CD14-positive monocyte (primary cell): Measurements from ENCODE around the gene KBTBD12. TPM values are rescaled to one million over a fixed set of nuclear protein-coding genes. Genes with fewer than 3 reads are reported as not detected.

ENCODE experiments used
- DNase-seq, 3 donors: peaks; one replicate each; pipeline ENCODE4 v3.0.0-alpha.2; 2011 to 2022
- H2AFZ ChIP-seq: 2 replicates; pipeline ENCODE4 v1.6.0; 2012; ENCODE audit warnings: mild to moderate bottlenecking, low read depth, low read length, inconsistent platforms; ENCODE audit not compliant: insufficient read depth, poor library complexity, severe bottlenecking
- H3K27ac ChIP-seq, 2 donors: 1 replicate in 1 of 2; 2 replicates in 1 of 2; pipeline ENCODE4 v1.5.1; 2012 to 2013; ENCODE audit warnings: low read length in 2 of 2, control low read depth in 1 of 2, inconsistent platforms in 1 of 2, low read depth in 1 of 2, mild to moderate bottlenecking in 1 of 2
- H3K27me3 ChIP-seq, 2 donors: one replicate each; pipeline versions ENCODE4 v1.6.0 to v1.6.1; 2011 to 2013; ENCODE audit warnings: low read length in 2 of 2; ENCODE audit not compliant: control insufficient read depth in 2 of 2, insufficient read depth in 2 of 2
- H3K36me3 ChIP-seq, 2 donors: replicated peaks in 1 of 2; 1 replicate in 1 of 2; 2 replicates in 1 of 2; pipeline versions ENCODE4 v1.5.1 to v1.6.1; 2012 to 2013; ENCODE audit warnings: low read length in 2 of 2, control low read depth in 1 of 2, inconsistent platforms in 1 of 2, mild to moderate bottlenecking in 1 of 2; ENCODE audit not compliant: insufficient read depth in 2 of 2, control insufficient read depth in 1 of 2
- H3K4me1 ChIP-seq, 2 donors: 1 replicate in 1 of 2; 2 replicates in 1 of 2; pipeline versions ENCODE4 v1.5.1 to v1.6.1; 2012 to 2013; ENCODE audit warnings: low read length in 2 of 2, control low read depth in 1 of 2, inconsistent platforms in 1 of 2, mild to moderate bottlenecking in 1 of 2, moderate library complexity in 1 of 2; ENCODE audit not compliant: insufficient read depth in 2 of 2, control insufficient read depth in 1 of 2
- H3K4me2 ChIP-seq: replicated peaks from 2 replicates; pipeline ENCODE3; 2012; ENCODE audit warnings: low read length, moderate library complexity, mild to moderate bottlenecking; ENCODE audit not compliant: poor library complexity, severe bottlenecking; ENCODE audit errors: extremely low read depth
- H3K4me3 ChIP-seq, 3 experiments: fragments of 200-600 bp in 1 of 3; sonication (generic) in 1 of 3; replicated peaks in 1 of 3; 1 replicate in 2 of 3; 2 replicates in 1 of 3; pipeline ENCODE4 v1.5.1; 2011 to 2013; ENCODE audit warnings: low read length in 3 of 3, mild to moderate bottlenecking in 3 of 3, control low read depth in 2 of 3, low read depth in 2 of 3, inconsistent platforms in 1 of 3, moderate library complexity in 1 of 3
- H3K79me2 ChIP-seq: 2 replicates; pipeline ENCODE4 v1.6.0; 2012; ENCODE audit warnings: mild to moderate bottlenecking, control low read depth, inconsistent platforms, low read length, moderate library complexity; ENCODE audit not compliant: insufficient read depth
- H3K9ac ChIP-seq: 2 replicates; pipeline ENCODE4 v1.6.0; 2017; ENCODE audit warnings: low read length, mild to moderate bottlenecking; ENCODE audit not compliant: insufficient read depth, poor library complexity, severe bottlenecking
- H3K9me3 ChIP-seq, 2 donors: replicated peaks in 1 of 2; 1 replicate in 1 of 2; 2 replicates in 1 of 2; pipeline versions ENCODE4 v1.5.1 to v1.6.1; 2012 to 2013; ENCODE audit warnings: low read length in 2 of 2, control low read depth in 1 of 2; ENCODE audit not compliant: control insufficient read depth in 1 of 2, insufficient read depth in 1 of 2
- H4K20me1 ChIP-seq: 2 replicates; pipeline ENCODE4 v1.6.0; 2012; ENCODE audit warnings: mild to moderate bottlenecking, low read length, control low read depth, moderate library complexity; ENCODE audit not compliant: insufficient read depth
- H3K27ac Mint-ChIP-seq, 7 donors: one replicate each; pipeline ENCODE4 v1.8.0; 2020; ENCODE audit warnings: mild to moderate bottlenecking in 7 of 7, mixed read lengths in 7 of 7, moderate library complexity in 6 of 7, inconsistent platforms in 2 of 7
- H3K27me3 Mint-ChIP-seq, 3 donors: one replicate each; pipeline ENCODE4 v1.8.0; 2021 to 2022; ENCODE audit warnings: low read depth in 3 of 3, mild to moderate bottlenecking in 3 of 3, mixed read lengths in 3 of 3, moderate library complexity in 3 of 3, inconsistent platforms in 1 of 3
- H3K36me3 Mint-ChIP-seq, 2 donors: one replicate each; pipeline ENCODE4 v1.8.0; 2020; ENCODE audit warnings: mixed read lengths in 2 of 2, inconsistent platforms in 1 of 2, mild to moderate bottlenecking in 1 of 2
- H3K4me1 Mint-ChIP-seq: one replicate; pipeline ENCODE4 v1.8.0; 2020; ENCODE audit warnings: mild to moderate bottlenecking, mixed read lengths
- H3K4me3 Mint-ChIP-seq, 2 donors: one replicate each; pipeline ENCODE4 v1.8.0; 2020; ENCODE audit warnings: mild to moderate bottlenecking in 2 of 2, mixed read lengths in 2 of 2, moderate library complexity in 1 of 2
- H3K9me3 Mint-ChIP-seq, 7 donors: one replicate each; pipeline ENCODE4 v1.8.0; 2020 to 2022; ENCODE audit warnings: mixed read lengths in 7 of 7, mild to moderate bottlenecking in 6 of 7, moderate library complexity in 6 of 7, inconsistent platforms in 2 of 7
- WGBS: methylation state at CpG from one replicate; pipeline ENCODE4 v1.1.5; 2013; ENCODE audit warnings: missing lambda C conversion rate; ENCODE audit not compliant: insufficient coverage; 5-methylcytosine and 5-hydroxymethylcytosine counted together
- intact Hi-C, 2 donors: fragments of 100-400 bp; cut with micrococcal nuclease; formaldehyde crosslinking; loops; one replicate each; pipeline versions ENCODE4 v1.15.0 to v1.15.1; 2023
- polyA plus RNA-seq, 3 donors: library from polyadenylated mRNA; depleted of rRNA in 1 of 3; unstranded in 2 of 3; stranded (reverse) in 1 of 3; fragments of 300-500 nt in 2 of 3; fragments of >200 nt in 1 of 3; fragmentation: Illumina TruSeq in 2 of 3; gene quantifications; 1 replicate in 2 of 3; 2 replicates in 1 of 3; pipeline ENCODE4 v1.2.3, GENCODE V29; 2012 to 2021
- TF ChIP-seq, protein P1 (sequence below): fragments of 200-600 bp; IDR thresholded peaks from one replicate; pipeline ENCODE4 v1.8.0; 2022; ENCODE audit warnings: antibody characterized with exemption, mild to moderate bottlenecking

Gene KBTBD12
- polyA plus RNA-seq, 3 donors = not detected

DNA sequence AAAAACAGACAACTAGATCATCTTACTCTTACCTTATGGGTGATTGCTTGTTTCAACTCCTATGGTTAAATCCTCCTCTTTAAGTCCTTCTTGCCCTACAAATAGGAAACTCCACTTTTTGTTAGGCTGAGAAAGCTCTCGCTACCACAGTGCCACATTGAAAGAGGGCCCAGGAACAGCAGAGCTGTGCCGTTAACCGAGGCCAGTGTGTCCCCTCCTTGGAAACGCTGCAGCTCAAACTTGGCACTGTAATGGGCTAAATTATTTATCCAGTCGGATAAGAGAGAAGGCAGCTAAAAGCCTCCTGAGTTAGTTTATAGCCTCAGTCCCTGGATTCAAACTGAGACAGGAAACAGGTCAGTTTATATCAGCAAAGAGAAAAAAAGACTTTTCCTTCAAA is 46.1 kb downstream of the KBTBD12 start:
- H3K4me1 Mint-ChIP-seq = no peaks in the 10 kb centered on the region

DNA sequence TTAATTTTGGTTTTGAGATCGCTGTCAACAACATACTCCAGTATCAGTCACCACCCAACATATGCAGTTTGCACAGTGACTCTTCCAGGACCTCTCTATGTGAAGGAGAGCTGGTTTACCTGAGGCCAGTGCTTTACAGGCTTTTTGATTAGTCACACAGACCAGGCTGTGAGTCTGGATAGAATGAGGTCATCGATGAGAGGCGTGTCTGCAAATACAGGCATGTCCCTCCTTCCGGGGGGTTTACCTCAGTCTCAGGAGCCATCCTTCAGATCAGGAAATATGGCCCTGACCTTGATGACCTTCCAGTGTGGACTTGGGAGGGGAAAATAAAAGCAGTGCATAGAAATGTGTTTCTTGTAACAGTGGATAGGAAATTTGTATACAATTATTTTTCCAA is 46.9 kb downstream of the KBTBD12 start:
- intact Hi-C loops = no loop called here
- no peak overlapping the region for H3K4me3 Mint-ChIP-seq
- H3K27ac Mint-ChIP-seq = peak overlapping the region in 1 of 7 donors; percentile 68
- Histone ChIP-seq H2AFZ (no peak overlapping the region), H4K20me1 (no peaks in the 10 kb centered on the region), H3K27ac (no peak overlapping the region), H3K27me3 (no peaks in the 10 kb centered on the region), H3K4me3 (no peak overlapping the region), H3K4me1 (no peaks in the 10 kb centered on the region), H3K36me3 (no peaks in the 10 kb centered on the region), H3K9me3 (peaks cover 0 to 3% of the 10 kb centered on the region in 2 donors), H3K4me2 (no peak overlapping the region), H3K9ac (no peak overlapping the region), H3K79me2 (no peaks in the 10 kb centered on the region)
- no peaks in the 10 kb centered on the region for H3K4me1 Mint-ChIP-seq
- DNase-seq = no peak
- peaks cover 5 to 9% (median 7%) of the 10 kb centered on the region in 7 donors for H3K9me3 Mint-ChIP-seq
- TF ChIP-seq, protein P1, sequence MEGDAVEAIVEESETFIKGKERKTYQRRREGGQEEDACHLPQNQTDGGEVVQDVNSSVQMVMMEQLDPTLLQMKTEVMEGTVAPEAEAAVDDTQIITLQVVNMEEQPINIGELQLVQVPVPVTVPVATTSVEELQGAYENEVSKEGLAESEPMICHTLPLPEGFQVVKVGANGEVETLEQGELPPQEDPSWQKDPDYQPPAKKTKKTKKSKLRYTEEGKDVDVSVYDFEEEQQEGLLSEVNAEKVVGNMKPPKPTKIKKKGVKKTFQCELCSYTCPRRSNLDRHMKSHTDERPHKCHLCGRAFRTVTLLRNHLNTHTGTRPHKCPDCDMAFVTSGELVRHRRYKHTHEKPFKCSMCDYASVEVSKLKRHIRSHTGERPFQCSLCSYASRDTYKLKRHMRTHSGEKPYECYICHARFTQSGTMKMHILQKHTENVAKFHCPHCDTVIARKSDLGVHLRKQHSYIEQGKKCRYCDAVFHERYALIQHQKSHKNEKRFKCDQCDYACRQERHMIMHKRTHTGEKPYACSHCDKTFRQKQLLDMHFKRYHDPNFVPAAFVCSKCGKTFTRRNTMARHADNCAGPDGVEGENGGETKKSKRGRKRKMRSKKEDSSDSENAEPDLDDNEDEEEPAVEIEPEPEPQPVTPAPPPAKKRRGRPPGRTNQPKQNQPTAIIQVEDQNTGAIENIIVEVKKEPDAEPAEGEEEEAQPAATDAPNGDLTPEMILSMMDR = no peak
- H3K36me3 Mint-ChIP-seq = peaks cover 0 to 2% of the 10 kb centered on the region in 2 donors
- 100% methylated on average over 1 of the region's 4 CpGs for WGBS
- peaks cover 5 to 9% (median 8%) of the 10 kb centered on the region in 3 donors for H3K27me3 Mint-ChIP-seq

More for the DNA sequence above, 46.1 kb downstream of the KBTBD12 start:
- intact Hi-C loops = no loop called here
- no peaks in the 10 kb centered on the region for H3K79me2 ChIP-seq
- no CpG with 5 or more reads among the region's 5 CpGs for WGBS
- no peaks in the 10 kb centered on the region for H3K36me3 ChIP-seq
- no peaks in the 10 kb centered on the region for H4K20me1 ChIP-seq
- peaks cover 0 to 2% of the 10 kb centered on the region in 2 donors for H3K9me3 ChIP-seq
- Mint-ChIP-seq H3K27ac (no peak overlapping the region), H3K4me3 (no peak overlapping the region), H3K9me3 (peaks cover 0 to 5% (median 3%) of the 10 kb centered on the region in 7 donors), H3K27me3 (peaks cover 4 to 7% (median 6%) of the 10 kb centered on the region in 3 donors), H3K36me3 (peaks cover 0 to under 1% of the 10 kb centered on the region in 2 donors)
- TF ChIP-seq, protein P1 = no peak
- no peak overlapping the region for H3K4me3 ChIP-seq
- no peak for DNase-seq
- H3K4me1 ChIP-seq = no peaks in the 10 kb centered on the region
- H3K4me2 ChIP-seq = no peak overlapping the region
- H3K9ac ChIP-seq = no peak overlapping the region
- no peaks in the 10 kb centered on the region for H3K27me3 ChIP-seq
- no peak overlapping the region for H3K27ac ChIP-seq
- no peak overlapping the region for H2AFZ ChIP-seq
